22Rv1 (cell line): ENCODE results near the gene AGBL3.
"Not testable (repeated sequence)": the region's sequence is repeated elsewhere in the genome, so short reads cannot be mapped to it uniquely, and the experiment has no call there.

Experiments used
- H3K27ac ChIP-seq: fragments of 450-650 bp; 2 replicates; pipeline ENCODE4 v1.5.1; 2017
- CTCF ChIP-seq: fragments of 450-650 bp; IDR thresholded peaks from 2 replicates; pipeline ENCODE4 v1.5.1; 2017; ENCODE audit warnings: mild to moderate bottlenecking
- ZFX ChIP-seq: fragments of 450-650 bp; IDR thresholded peaks from 2 replicates; pipeline ENCODE4 v1.6.1; 2017; ENCODE audit warnings: antibody characterized with exemption, borderline replicate concordance

AGBL3 gene

GRCh38 chr7:135114622-135115021 lies 128.3 kb downstream of the AGBL3 start:
- no peak overlapping the region for H3K27ac ChIP-seq
- TF ChIP-seq ZFX: no peak
- no peak for TF ChIP-seq CTCF

- no peak overlapping the region for H3K27ac ChIP-seq
- TF ChIP-seq ZFX: no peak
- TF ChIP-seq CTCF: no peak
Measured at GRCh38 chr7:135117096-135117495, 130.8 kb downstream of the AGBL3 start.

GRCh38 chr7:135121868-135122267 lies 135.6 kb downstream of the AGBL3 start:
- no peak overlapping the region for H3K27ac ChIP-seq
- TF ChIP-seq CTCF (no peak), ZFX (no peak)

- not testable (repeated sequence) for H3K27ac ChIP-seq
Measured at GRCh38 chr7:135124631-135125030, 138.3 kb downstream of the AGBL3 start.

GRCh38 chr7:135128931-135129330 lies 142.6 kb downstream of the AGBL3 start:
- no peak overlapping the region for H3K27ac ChIP-seq
- TF ChIP-seq ZFX: no peak
- TF ChIP-seq CTCF: no peak

GRCh38 chr7:135129579-135129978 lies 143.3 kb downstream of the AGBL3 start:
- no peak for TF ChIP-seq ZFX
- TF ChIP-seq CTCF: no peak
- H3K27ac ChIP-seq: no peak overlapping the region

- no peak overlapping the region for H3K27ac ChIP-seq
- TF ChIP-seq CTCF: no peak
- TF ChIP-seq ZFX: no peak
Measured at GRCh38 chr7:135143885-135144668, 157.8 kb downstream of the AGBL3 start.
